Measurements from ENCODE around the gene C4orf50.

C4orf50 gene

GRCh38 chr4:5874811-5875449 is 143.3 kb downstream of the C4orf50 start:
- H3K9me3 Mint-ChIP-seq: peaks cover 2% of the 10 kb centered on the region
- TF ChIP-seq CTCF (IDR thresholded peaks at IDR 0.05; ENCODE audit: unreplicated experiment in 3 of 3): no peak
- peaks cover 7% of the 10 kb centered on the region for H3K27me3 Mint-ChIP-seq (ENCODE audit: low read depth)
- no peak overlapping the region for H3K27ac Mint-ChIP-seq
- H3K36me3 Mint-ChIP-seq (ENCODE audit: low read depth): peaks cover 5% of the 10 kb centered on the region
- H3K4me1 Mint-ChIP-seq: peaks cover 34% of the 10 kb centered on the region
- no peak overlapping the region for H3K4me3 Mint-ChIP-seq

- Mint-ChIP-seq H3K4me1 (peaks cover 23% of the 10 kb centered on the region), H3K27ac (no peak overlapping the region), H3K9me3 (peaks cover 2% of the 10 kb centered on the region), H3K36me3 (ENCODE audit: low read depth) (peaks cover 5% of the 10 kb centered on the region), H3K27me3 (ENCODE audit: low read depth) (peaks cover 3% of the 10 kb centered on the region), H3K4me3 (no peak overlapping the region)
- TF ChIP-seq CTCF (IDR thresholded peaks at IDR 0.05; ENCODE audit: unreplicated experiment in 3 of 3): no peak
Measured at GRCh38 chr4:5870701-5871100, 147.5 kb downstream of the C4orf50 start.

- Mint-ChIP-seq H3K9me3 (peaks cover 2% of the 10 kb centered on the region), H3K4me1 (peaks cover 18% of the 10 kb centered on the region)
Measured at GRCh38 chr4:5869966-5870619, 148.1 kb downstream of the C4orf50 start.

GRCh38 chr4:5867866-5868265 is 150.4 kb downstream of the C4orf50 start:
- Mint-ChIP-seq H3K4me1 (peaks cover 13% of the 10 kb centered on the region), H3K36me3 (ENCODE audit: low read depth) (peaks cover 5% of the 10 kb centered on the region), H3K27ac (no peak overlapping the region), H3K4me3 (no peak overlapping the region), H3K9me3 (no peaks in the 10 kb centered on the region), H3K27me3 (ENCODE audit: low read depth) (no peaks in the 10 kb centered on the region)
- TF ChIP-seq CTCF (IDR thresholded peaks at IDR 0.05; ENCODE audit: unreplicated experiment in 3 of 3): no peak

More at GRCh38 chr4:5869966-5870619, 148.1 kb downstream of the C4orf50 start:
- H3K27ac Mint-ChIP-seq: no peak overlapping the region
- no peak for TF ChIP-seq CTCF (IDR thresholded peaks at IDR 0.05; ENCODE audit: unreplicated experiment in 3 of 3)
- H3K4me3 Mint-ChIP-seq: no peak overlapping the region
- peaks cover 5% of the 10 kb centered on the region for H3K36me3 Mint-ChIP-seq (ENCODE audit: low read depth)
- H3K27me3 Mint-ChIP-seq (ENCODE audit: low read depth): peaks cover 3% of the 10 kb centered on the region

- H3K9me3 Mint-ChIP-seq: no peaks in the 10 kb centered on the region
- no peak for TF ChIP-seq CTCF (IDR thresholded peaks at IDR 0.05; ENCODE audit: unreplicated experiment in 3 of 3)
- H3K27me3 Mint-ChIP-seq (ENCODE audit: low read depth): no peaks in the 10 kb centered on the region
- H3K36me3 Mint-ChIP-seq (ENCODE audit: low read depth): peaks cover 5% of the 10 kb centered on the region
- H3K4me3 Mint-ChIP-seq: no peak overlapping the region
- H3K27ac Mint-ChIP-seq: no peak overlapping the region
- peaks cover 13% of the 10 kb centered on the region for H3K4me1 Mint-ChIP-seq
Measured at GRCh38 chr4:5866841-5867813, 151.1 kb downstream of the C4orf50 start.

All from nephron (organoid).